Suprapubic skin (tissue), 3 donors: Measurements from ENCODE around the gene TASOR2.

Source experiments
- POLR2A ChIP-seq, 2 donors: fragments of 450-650 bp; IDR thresholded peaks; one replicate each; pipeline ENCODE4 v1.6.1; 2017; ENCODE audit warnings: antibody characterized with exemption in 2 of 2, mild to moderate bottlenecking in 2 of 2, moderate library complexity in 2 of 2
- TF ChIP-seq, protein P1 (sequence below), 2 donors: fragments of 200-600 bp in 1 of 2; fragments of 450-650 bp in 1 of 2; sonication (generic) in 1 of 2; IDR thresholded peaks; one replicate each; pipeline ENCODE4 v1.5.1; 2016 to 2019; ENCODE audit warnings: antibody characterized with exemption in 2 of 2, mild to moderate bottlenecking in 1 of 2, moderate library complexity in 1 of 2

DNA sequence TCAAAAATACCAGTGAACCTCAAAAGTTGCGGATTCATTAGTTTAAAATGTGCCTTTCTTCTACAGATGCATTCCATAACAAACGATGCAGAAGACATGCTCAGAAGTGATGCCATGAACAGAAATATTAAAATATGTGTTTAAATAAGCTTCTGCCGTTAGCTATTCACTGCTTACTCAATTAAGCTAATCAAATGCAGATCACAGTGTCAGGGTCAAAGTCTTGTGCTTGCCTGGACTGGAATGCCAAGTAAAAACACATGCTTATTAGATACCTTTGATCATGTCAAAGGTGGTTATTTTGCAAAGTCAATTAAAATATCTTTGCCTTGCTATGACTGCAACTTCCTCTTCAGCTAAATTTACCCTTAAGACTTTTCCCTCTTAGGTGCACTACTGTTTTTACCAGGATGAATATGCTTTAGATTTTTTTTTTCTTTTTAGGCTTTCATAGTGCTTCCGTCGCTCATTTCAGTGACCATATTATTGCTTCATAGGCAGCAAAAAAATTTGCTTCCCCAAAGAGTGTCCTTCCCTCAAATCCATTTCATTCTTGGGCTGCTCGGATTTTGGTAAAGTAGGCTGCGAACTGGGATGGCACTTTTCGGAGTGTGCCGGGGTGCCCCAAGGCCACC, 19.1 kb upstream of the TASOR2 start:
- TF ChIP-seq, protein P1, sequence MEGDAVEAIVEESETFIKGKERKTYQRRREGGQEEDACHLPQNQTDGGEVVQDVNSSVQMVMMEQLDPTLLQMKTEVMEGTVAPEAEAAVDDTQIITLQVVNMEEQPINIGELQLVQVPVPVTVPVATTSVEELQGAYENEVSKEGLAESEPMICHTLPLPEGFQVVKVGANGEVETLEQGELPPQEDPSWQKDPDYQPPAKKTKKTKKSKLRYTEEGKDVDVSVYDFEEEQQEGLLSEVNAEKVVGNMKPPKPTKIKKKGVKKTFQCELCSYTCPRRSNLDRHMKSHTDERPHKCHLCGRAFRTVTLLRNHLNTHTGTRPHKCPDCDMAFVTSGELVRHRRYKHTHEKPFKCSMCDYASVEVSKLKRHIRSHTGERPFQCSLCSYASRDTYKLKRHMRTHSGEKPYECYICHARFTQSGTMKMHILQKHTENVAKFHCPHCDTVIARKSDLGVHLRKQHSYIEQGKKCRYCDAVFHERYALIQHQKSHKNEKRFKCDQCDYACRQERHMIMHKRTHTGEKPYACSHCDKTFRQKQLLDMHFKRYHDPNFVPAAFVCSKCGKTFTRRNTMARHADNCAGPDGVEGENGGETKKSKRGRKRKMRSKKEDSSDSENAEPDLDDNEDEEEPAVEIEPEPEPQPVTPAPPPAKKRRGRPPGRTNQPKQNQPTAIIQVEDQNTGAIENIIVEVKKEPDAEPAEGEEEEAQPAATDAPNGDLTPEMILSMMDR (IDR thresholded peaks at IDR 0.05): no peak
- TF ChIP-seq POLR2A (IDR thresholded peaks at IDR 0.05): no peak
